Keratinocyte (primary cell): Measurements from ENCODE around the gene AK9.
"Not testable (repeated sequence)": the region's sequence is repeated elsewhere in the genome, so short reads cannot be mapped to it uniquely, and the experiment has no call there.

ENCODE experiments used
- EZH2 ChIP-seq: IDR thresholded peaks from one replicate; pipeline ENCODE4 v1.6.1; 2012; ENCODE audit warnings: inconsistent platforms, mild to moderate bottlenecking, low read length, moderate library complexity
- TF ChIP-seq, protein P1 (sequence below), 3 experiments: IDR thresholded peaks in 1 of 3; conservative IDR thresholded peaks in 1 of 3; optimal IDR thresholded peaks in 1 of 3; 2 replicates in 2 of 3; 3 replicates in 1 of 3; pipeline versions ENCODE3 to v1.5.1; 2011; ENCODE audit warnings: low read length in 3 of 3, mild to moderate bottlenecking in 3 of 3, moderate library complexity in 2 of 3, control low read depth in 1 of 3, inconsistent platforms in 1 of 3; ENCODE audit not compliant: insufficient read depth in 2 of 3; ENCODE audit errors: extremely low read depth in 1 of 3

DNA sequence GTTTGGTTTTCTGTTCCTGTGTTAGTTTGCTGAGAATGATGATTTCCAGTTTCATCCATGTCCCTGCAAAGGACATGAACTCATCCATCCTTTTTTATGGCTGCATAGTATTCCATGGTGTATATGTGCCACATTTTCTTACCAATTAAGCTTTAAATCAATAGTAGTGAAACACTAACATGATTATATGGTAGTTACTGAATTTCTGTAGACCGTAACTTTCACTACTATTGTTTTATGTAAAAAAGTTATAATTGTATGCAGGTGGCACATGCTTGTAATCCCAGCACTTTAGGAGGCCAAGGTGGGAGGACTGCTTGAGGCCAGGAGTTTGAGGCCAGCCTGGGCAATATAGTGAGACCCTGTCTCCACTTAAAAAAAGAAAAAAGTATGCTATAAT is 229.8 kb downstream of the AK9 start:
- TF ChIP-seq, protein P1, sequence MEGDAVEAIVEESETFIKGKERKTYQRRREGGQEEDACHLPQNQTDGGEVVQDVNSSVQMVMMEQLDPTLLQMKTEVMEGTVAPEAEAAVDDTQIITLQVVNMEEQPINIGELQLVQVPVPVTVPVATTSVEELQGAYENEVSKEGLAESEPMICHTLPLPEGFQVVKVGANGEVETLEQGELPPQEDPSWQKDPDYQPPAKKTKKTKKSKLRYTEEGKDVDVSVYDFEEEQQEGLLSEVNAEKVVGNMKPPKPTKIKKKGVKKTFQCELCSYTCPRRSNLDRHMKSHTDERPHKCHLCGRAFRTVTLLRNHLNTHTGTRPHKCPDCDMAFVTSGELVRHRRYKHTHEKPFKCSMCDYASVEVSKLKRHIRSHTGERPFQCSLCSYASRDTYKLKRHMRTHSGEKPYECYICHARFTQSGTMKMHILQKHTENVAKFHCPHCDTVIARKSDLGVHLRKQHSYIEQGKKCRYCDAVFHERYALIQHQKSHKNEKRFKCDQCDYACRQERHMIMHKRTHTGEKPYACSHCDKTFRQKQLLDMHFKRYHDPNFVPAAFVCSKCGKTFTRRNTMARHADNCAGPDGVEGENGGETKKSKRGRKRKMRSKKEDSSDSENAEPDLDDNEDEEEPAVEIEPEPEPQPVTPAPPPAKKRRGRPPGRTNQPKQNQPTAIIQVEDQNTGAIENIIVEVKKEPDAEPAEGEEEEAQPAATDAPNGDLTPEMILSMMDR (optimal IDR thresholded peaks at IDR 0.05 in 1 of 3, IDR thresholded peaks at IDR 0.05 in 1 of 3, conservative IDR thresholded peaks at IDR 0.05 in 1 of 3; ENCODE audit: extremely low read depth in 1 of 3, insufficient read depth in 2 of 3, low read length in 3 of 3) = not testable (repeated sequence)
- TF ChIP-seq EZH2 = not testable (repeated sequence)
